Left lung (tissue), 10 donors: ENCODE results near the gene UNC5A. TPM values are rescaled to one million over a fixed set of nuclear protein-coding genes. Genes with fewer than 3 reads are reported as not detected.

ENCODE experiments used
- ATAC-seq: fragments of 200-7000 bp; cut with Tn5 transposase; one replicate; pipeline ENCODE4 v1.9.1; 2020; ENCODE audit warnings: moderate library complexity
- DNase-seq, 4 donors: peaks; one replicate each; pipeline ENCODE4 v3.0.0-alpha.2; 2013 to 2020
- H3K27ac ChIP-seq, 2 donors: fragments of 200-600 bp; sonication (generic) in 1 of 2; one replicate each; pipeline versions ENCODE4 v1.5.0 to v1.8.0; 2020 to 2021
- H3K27me3 ChIP-seq, 2 donors: fragments of 200-600 bp; sonication (generic) in 1 of 2; one replicate each; pipeline versions ENCODE4 v1.5.0 to v1.8.0; 2020 to 2021
- H3K36me3 ChIP-seq, 2 donors: fragments of 200-600 bp; sonication (generic) in 1 of 2; one replicate each; pipeline versions ENCODE4 v1.5.0 to v1.8.0; 2020 to 2021
- H3K4me1 ChIP-seq, 2 donors: fragments of 200-600 bp; one replicate each; pipeline ENCODE4 v1.8.0; 2021
- H3K4me3 ChIP-seq, 2 donors: fragments of 200-600 bp; sonication (generic) in 1 of 2; one replicate each; pipeline versions ENCODE4 v1.5.0 to v1.8.0; 2020 to 2021; ENCODE audit warnings: mild to moderate bottlenecking in 1 of 2
- H3K9me3 ChIP-seq, 2 donors: fragments of 200-600 bp; sonication (generic) in 1 of 2; one replicate each; pipeline versions ENCODE4 v1.5.0 to v1.8.0; 2020 to 2021
- CTCF ChIP-seq, 2 donors: fragments of 200-600 bp; sonication (generic) in 1 of 2; IDR thresholded peaks; one replicate each; pipeline versions ENCODE4 v1.5.0 to v1.8.0; 2021; ENCODE audit warnings: antibody characterized with exemption in 2 of 2
- intact Hi-C, 2 donors: fragments of 100-400 bp; cut with DNase I; formaldehyde crosslinking; loops; one replicate each; pipeline versions ENCODE4 v1.11.2 to v1.14.2; 2022
- polyA plus RNA-seq, 6 donors: library from polyadenylated mRNA; unstranded; fragments of 120-200 nt; gene quantifications; one replicate each; pipeline ENCODE4 v1.2.1, GENCODE V29; 2013; ENCODE audit not compliant: insufficient read length in 6 of 6
- total RNA-seq, 2 donors: library from RNA; stranded (reverse); fragmentation: NEBNext Ultra II Directional; extraction: Animal tissue kit (Norgen Biotek cat#: 25700); gene quantifications; one replicate each; pipeline ENCODE4 v1.2.1, GENCODE V29; 2021
- donor health status: DM: no; HTN: yes; CAD: no.
- donor health status: DM: no; HTN: no; CAD: no.

UNC5A gene
- total and polyA plus RNA-seq, 8 donors, result 0.24 to 1.6 (median 1.0) TPM; not detected in 1

- Histone ChIP-seq H3K9me3 (no peaks in the 10 kb centered on the region), H3K27me3 (peaks cover 0 to 27% of the 10 kb centered on the region in 2 donors), H3K4me3 (no peak overlapping the region), H3K36me3 (peaks cover 0 to 72% of the 10 kb centered on the region in 2 donors), H3K27ac (no peak overlapping the region), H3K4me1 (no peaks in the 10 kb centered on the region)
- DNase-seq (no peak), ATAC-seq (no peak)
- no peak for TF ChIP-seq CTCF (IDR thresholded peaks at IDR 0.05)
- intact Hi-C loops, result no loop called here
Measured at GRCh38 chr5:176882567-176882903, 72.2 kb downstream of the UNC5A start.

GRCh38 chr5:176883700-176884570 lies 73.6 kb downstream of the UNC5A start:
- intact Hi-C loops, result no loop called here
- no peak overlapping the region for H3K27ac ChIP-seq
- no peak for ATAC-seq

GRCh38 chr5:176884571-176884890 lies 74.2 kb downstream of the UNC5A start:
- Histone ChIP-seq H3K27me3 (peaks cover 0 to 7% of the 10 kb centered on the region in 2 donors), H3K4me3 (no peak overlapping the region), H3K36me3 (peaks cover 0 to 88% of the 10 kb centered on the region in 2 donors), H3K4me1 (no peaks in the 10 kb centered on the region), H3K27ac (no peak overlapping the region), H3K9me3 (no peaks in the 10 kb centered on the region)
- DNase-seq (no peak), ATAC-seq (no peak)
- intact Hi-C loops, result no loop called here
- no peak for TF ChIP-seq CTCF (IDR thresholded peaks at IDR 0.05)

More at GRCh38 chr5:176883700-176884570, 73.6 kb downstream of the UNC5A start:
- H3K27me3 ChIP-seq, result peaks cover 0 to 13% of the 10 kb centered on the region in 2 donors
- H3K4me3 ChIP-seq, result no peak overlapping the region
- no peak for TF ChIP-seq CTCF (IDR thresholded peaks at IDR 0.05)
- peaks cover 0 to 86% of the 10 kb centered on the region in 2 donors for H3K36me3 ChIP-seq
- no peaks in the 10 kb centered on the region for H3K4me1 ChIP-seq
- DNase-seq, result peak in 1 of 4 donors; percentile 18
- H3K9me3 ChIP-seq, result no peaks in the 10 kb centered on the region

- Histone ChIP-seq H3K9me3 (no peaks in the 10 kb centered on the region), H3K36me3 (peaks cover 0 to 88% of the 10 kb centered on the region in 2 donors), H3K27me3 (no peaks in the 10 kb centered on the region), H3K4me3 (no peak overlapping the region), H3K4me1 (peaks cover 0 to 3% of the 10 kb centered on the region in 2 donors), H3K27ac (peak overlapping the region in 1 of 2 donors; percentile 23)
- no peak for TF ChIP-seq CTCF (IDR thresholded peaks at IDR 0.05)
- DNase-seq, result peak in 2 of 4 donors; percentile 12 to 42
- ATAC-seq, result no peak
- intact Hi-C loops, result no loop called here
Measured at GRCh38 chr5:176886336-176887251, 76.2 kb downstream of the UNC5A start.
